Measurements from ENCODE around the gene NFX1.

DNA sequence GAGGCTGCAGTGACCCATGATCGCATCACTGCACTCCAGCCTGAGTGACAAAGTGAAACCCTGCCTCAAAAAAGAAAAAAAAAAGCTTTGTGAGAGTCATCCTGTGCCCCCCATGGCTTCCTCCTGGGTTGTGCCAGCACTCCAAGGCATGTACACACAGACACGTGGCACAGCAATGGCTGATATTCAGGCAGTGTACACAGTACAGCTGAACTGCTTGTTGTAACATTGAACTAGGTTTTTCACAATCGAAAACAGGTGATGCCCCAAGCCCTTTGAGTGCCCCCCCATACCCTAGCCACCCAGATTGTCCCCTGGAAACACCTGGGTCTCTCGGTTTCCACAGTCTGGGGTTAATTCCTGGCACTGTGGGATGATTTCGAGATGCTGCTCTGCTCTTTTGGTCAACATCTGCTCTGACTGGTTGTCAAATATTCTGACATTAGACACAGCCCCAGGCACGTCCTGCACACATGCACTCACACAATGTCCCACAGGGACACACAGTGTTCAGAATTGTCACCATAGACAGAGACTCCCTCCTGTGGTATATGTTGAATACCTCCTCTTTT is 41.1 kb upstream of the NFX1 start:
- no peak for TF ChIP-seq POLR2A (IDR thresholded peaks at IDR 0.05)
- TF ChIP-seq, protein P1, sequence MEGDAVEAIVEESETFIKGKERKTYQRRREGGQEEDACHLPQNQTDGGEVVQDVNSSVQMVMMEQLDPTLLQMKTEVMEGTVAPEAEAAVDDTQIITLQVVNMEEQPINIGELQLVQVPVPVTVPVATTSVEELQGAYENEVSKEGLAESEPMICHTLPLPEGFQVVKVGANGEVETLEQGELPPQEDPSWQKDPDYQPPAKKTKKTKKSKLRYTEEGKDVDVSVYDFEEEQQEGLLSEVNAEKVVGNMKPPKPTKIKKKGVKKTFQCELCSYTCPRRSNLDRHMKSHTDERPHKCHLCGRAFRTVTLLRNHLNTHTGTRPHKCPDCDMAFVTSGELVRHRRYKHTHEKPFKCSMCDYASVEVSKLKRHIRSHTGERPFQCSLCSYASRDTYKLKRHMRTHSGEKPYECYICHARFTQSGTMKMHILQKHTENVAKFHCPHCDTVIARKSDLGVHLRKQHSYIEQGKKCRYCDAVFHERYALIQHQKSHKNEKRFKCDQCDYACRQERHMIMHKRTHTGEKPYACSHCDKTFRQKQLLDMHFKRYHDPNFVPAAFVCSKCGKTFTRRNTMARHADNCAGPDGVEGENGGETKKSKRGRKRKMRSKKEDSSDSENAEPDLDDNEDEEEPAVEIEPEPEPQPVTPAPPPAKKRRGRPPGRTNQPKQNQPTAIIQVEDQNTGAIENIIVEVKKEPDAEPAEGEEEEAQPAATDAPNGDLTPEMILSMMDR (IDR thresholded peaks at IDR 0.05) = no peak

Measured in testis (tissue), 2 donors.